Measurements from ENCODE around the gene ASCL5. TPM values are rescaled to one million over a fixed set of nuclear protein-coding genes. Genes with fewer than 3 reads are reported as not detected.
"Not testable (repeated sequence)": the region's sequence is repeated elsewhere in the genome, so short reads cannot be mapped to it uniquely, and the experiment has no call there.

The ASCL5 gene
- total RNA-seq, 1 experiment from 2014 or later: not detected

DNA sequence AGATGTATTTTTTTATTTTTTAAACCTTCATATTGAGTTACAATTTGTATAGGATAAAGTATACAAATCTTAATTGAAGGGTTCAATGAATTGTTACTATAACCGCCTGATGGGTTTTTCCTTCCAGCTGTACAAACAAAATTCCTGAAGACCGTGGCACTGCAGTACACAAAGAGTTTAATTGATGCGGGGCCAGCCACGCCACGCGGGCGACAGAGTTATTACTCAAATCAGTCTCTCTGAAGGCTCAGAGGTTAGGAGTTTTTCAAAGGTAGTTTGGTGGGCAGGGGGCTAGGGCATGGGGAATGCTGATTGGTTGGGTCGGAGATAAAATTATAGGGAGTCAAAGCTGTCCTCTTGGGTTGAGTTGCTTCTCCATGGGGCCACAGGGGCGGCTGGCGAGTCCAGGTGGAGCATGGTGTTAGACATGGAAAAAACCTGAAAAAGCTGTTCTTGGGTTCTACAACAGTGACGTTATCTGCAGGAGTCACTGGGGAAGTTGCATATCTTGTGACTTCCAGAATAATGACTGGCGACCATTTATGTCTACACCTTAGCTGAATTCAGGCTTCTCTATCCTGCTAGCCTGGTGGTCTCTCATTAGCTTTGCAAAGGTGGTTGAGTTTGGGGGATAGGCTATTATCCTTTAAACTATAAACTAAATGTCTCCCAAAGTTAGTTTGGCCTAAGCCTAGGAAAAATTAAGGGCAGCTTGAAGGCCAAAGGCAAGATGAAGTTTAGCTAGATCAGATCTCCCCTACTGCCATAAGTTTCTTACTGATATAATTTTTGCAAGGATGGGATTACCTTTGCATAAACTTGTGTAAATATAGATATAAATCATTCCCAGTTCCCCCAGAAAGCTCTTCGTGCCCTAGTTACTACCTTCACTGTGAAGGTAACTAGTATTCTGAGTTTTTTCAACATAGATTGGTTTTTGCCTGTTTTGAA, 40.3 kb upstream of the ASCL5 start:
- Histone ChIP-seq H3K36me3 (ENCODE audit: insufficient read depth, low read length, poor library complexity, severe bottlenecking) (no peaks in the 10 kb centered on the region), H3K27ac (ENCODE audit: low read depth, low read length, poor library complexity, severe bottlenecking) (no peak overlapping the region), H3K9me3 (ENCODE audit: low read depth, low read length, poor library complexity, severe bottlenecking) (no peaks in the 10 kb centered on the region), H3K4me1 (ENCODE audit: insufficient read depth, low read length, poor library complexity, severe bottlenecking) (peaks cover 5% of the 10 kb centered on the region), H3K27me3 (replicated peaks; ENCODE audit: insufficient read depth, low read depth, low read length, poor library complexity) (no peaks in the 10 kb centered on the region), H3K4me3 (ENCODE audit: low read depth, low read length, poor library complexity, severe bottlenecking) (no peak overlapping the region)
- intact Hi-C loops (cut with micrococcal nuclease; ENCODE audit: unreplicated experiment): no loop called here
- CTCF ChIA-PET: no interaction called here
- BruUV-seq (replicated peaks): no TSS peak
- POLR2A ChIA-PET (ENCODE audit: low non-redundant PET): no interaction called here
- DNase-seq (ENCODE audit: low spot score): no peak
- TF ChIP-seq EZH2 (IDR thresholded peaks at IDR 0.05; ENCODE audit: borderline replicate concordance, low read depth, low read length, poor library complexity, severe bottlenecking): no peak
- TF ChIP-seq, protein P1, sequence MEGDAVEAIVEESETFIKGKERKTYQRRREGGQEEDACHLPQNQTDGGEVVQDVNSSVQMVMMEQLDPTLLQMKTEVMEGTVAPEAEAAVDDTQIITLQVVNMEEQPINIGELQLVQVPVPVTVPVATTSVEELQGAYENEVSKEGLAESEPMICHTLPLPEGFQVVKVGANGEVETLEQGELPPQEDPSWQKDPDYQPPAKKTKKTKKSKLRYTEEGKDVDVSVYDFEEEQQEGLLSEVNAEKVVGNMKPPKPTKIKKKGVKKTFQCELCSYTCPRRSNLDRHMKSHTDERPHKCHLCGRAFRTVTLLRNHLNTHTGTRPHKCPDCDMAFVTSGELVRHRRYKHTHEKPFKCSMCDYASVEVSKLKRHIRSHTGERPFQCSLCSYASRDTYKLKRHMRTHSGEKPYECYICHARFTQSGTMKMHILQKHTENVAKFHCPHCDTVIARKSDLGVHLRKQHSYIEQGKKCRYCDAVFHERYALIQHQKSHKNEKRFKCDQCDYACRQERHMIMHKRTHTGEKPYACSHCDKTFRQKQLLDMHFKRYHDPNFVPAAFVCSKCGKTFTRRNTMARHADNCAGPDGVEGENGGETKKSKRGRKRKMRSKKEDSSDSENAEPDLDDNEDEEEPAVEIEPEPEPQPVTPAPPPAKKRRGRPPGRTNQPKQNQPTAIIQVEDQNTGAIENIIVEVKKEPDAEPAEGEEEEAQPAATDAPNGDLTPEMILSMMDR (conservative IDR thresholded peaks at IDR 0.05; ENCODE audit: low read depth, low read length): no peak

DNA sequence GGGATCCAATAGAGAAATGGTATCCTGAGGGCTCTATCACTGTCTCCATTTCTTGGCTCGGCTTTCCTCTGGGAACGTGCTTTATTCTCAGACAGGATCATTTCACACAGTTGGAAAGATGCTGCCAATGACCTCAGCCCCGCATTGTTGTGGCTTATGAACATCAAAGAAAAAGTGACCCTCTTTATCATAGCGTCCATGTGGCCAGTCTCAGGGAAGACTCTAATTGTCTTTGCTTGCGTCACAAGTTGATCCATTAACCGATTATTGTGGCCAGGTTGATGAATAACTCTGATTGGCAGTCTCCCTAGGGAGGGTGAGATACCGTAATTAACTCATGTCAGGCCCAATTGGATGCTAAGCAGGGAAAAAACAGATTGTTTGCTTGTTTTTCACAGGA, 37.7 kb upstream of the ASCL5 start:
- intact Hi-C loops (cut with micrococcal nuclease; ENCODE audit: unreplicated experiment): no loop called here
- no peak for DNase-seq (ENCODE audit: low spot score)
- POLR2A ChIA-PET (ENCODE audit: low non-redundant PET): no interaction called here
- Histone ChIP-seq H3K36me3 (ENCODE audit: insufficient read depth, low read length, poor library complexity, severe bottlenecking) (no peaks in the 10 kb centered on the region), H3K4me1 (ENCODE audit: insufficient read depth, low read length, poor library complexity, severe bottlenecking) (no peaks in the 10 kb centered on the region), H3K27me3 (replicated peaks; ENCODE audit: insufficient read depth, low read depth, low read length, poor library complexity) (no peaks in the 10 kb centered on the region), H3K9me3 (ENCODE audit: low read depth, low read length, poor library complexity, severe bottlenecking) (no peaks in the 10 kb centered on the region), H3K4me3 (ENCODE audit: low read depth, low read length, poor library complexity, severe bottlenecking) (no peak overlapping the region), H3K27ac (ENCODE audit: low read depth, low read length, poor library complexity, severe bottlenecking) (no peak overlapping the region)
- no TSS peak for BruUV-seq (replicated peaks)
- CTCF ChIA-PET: no interaction called here
- TF ChIP-seq EZH2 (IDR thresholded peaks at IDR 0.05; ENCODE audit: borderline replicate concordance, low read depth, low read length, poor library complexity, severe bottlenecking): no peak
- TF ChIP-seq, protein P1 (conservative IDR thresholded peaks at IDR 0.05; ENCODE audit: low read depth, low read length): no peak

DNA sequence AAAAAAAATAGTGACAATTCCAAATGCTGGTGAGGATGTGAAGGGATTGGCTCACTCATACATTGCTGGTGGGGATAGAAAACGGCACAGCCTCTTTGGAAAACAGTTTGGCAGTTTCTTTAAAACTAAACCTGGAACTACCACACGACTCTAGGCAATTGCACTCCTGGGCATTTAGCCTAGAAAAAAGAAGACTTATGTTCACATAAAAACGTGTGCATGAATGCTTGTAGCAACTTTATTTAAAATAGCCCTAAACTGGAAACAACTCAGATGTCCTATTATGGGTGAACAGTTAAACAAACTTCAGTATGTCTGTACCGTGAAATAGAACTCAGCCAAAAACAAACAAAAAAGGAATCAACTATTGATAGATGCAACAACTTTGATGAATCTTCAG, 36.7 kb upstream of the ASCL5 start:
- BruUV-seq (replicated peaks): no TSS peak

GRCh38 chr1:201163036-201163435, 36.1 kb upstream of the ASCL5 start:
- POLR2A ChIA-PET (ENCODE audit: low non-redundant PET): not testable (repeated sequence)

More for the DNA sequence above, 36.7 kb upstream of the ASCL5 start:
- intact Hi-C loops (cut with micrococcal nuclease; ENCODE audit: unreplicated experiment): no loop called here
- no peak for DNase-seq (ENCODE audit: low spot score)
- Histone ChIP-seq H3K27me3 (replicated peaks; ENCODE audit: insufficient read depth, low read depth, low read length, poor library complexity) (no peaks in the 10 kb centered on the region), H3K9me3 (ENCODE audit: low read depth, low read length, poor library complexity, severe bottlenecking) (no peaks in the 10 kb centered on the region), H3K27ac (ENCODE audit: low read depth, low read length, poor library complexity, severe bottlenecking) (no peak overlapping the region), H3K4me1 (ENCODE audit: insufficient read depth, low read length, poor library complexity, severe bottlenecking) (no peaks in the 10 kb centered on the region), H3K4me3 (ENCODE audit: low read depth, low read length, poor library complexity, severe bottlenecking) (no peak overlapping the region), H3K36me3 (ENCODE audit: insufficient read depth, low read length, poor library complexity, severe bottlenecking) (no peaks in the 10 kb centered on the region)
- ChIA-PET CTCF (no interaction called here), POLR2A (ENCODE audit: low non-redundant PET) (no interaction called here)
- TF ChIP-seq, protein P1 (conservative IDR thresholded peaks at IDR 0.05; ENCODE audit: low read depth, low read length): no peak
- TF ChIP-seq EZH2 (IDR thresholded peaks at IDR 0.05; ENCODE audit: borderline replicate concordance, low read depth, low read length, poor library complexity, severe bottlenecking): no peak

More at GRCh38 chr1:201163036-201163435, 36.1 kb upstream of the ASCL5 start:
- H3K27me3 ChIP-seq (replicated peaks; ENCODE audit: insufficient read depth, low read depth, low read length, poor library complexity); BruUV-seq (replicated peaks); CTCF ChIA-PET; H3K4me1 ChIP-seq (ENCODE audit: insufficient read depth, low read length, poor library complexity, severe bottlenecking); H3K27ac ChIP-seq (ENCODE audit: low read depth, low read length, poor library complexity, severe bottlenecking); H3K9me3 ChIP-seq (ENCODE audit: low read depth, low read length, poor library complexity, severe bottlenecking); DNase-seq (ENCODE audit: low spot score); intact Hi-C loops (cut with micrococcal nuclease; ENCODE audit: unreplicated experiment); H3K4me3 ChIP-seq (ENCODE audit: low read depth, low read length, poor library complexity, severe bottlenecking); H3K36me3 ChIP-seq (ENCODE audit: insufficient read depth, low read length, poor library complexity, severe bottlenecking): not testable (repeated sequence)
